ENCODE measurements around the gene DNAAF8.

DNAAF8 gene

GRCh38 chr16:4734063-4734729, at the start of gene DNAAF8, which contains the start of gene ANKS3:
Gene DNAAF8, plus strand, starts transcription at chr16:4734537. Its CDS starts 1,978 bp downstream, at chr16:4736515.
Gene ANKS3, minus strand, starts transcription at chr16:4734271. Its CDS starts 4,122 bp downstream, at chr16:4730149.
- Histone ChIP-seq H3K4me3 (ENCODE audit: low read depth, low read length) (peak within 1 kb of the TSS; percentile 89), H3K27ac (ENCODE audit: low read depth, low read length) (peak within 1 kb of the TSS; percentile 90), H3K9ac (ENCODE audit: low read depth, low read length) (peak within 1 kb of the TSS; percentile 67), H3K9me3 (ENCODE audit: control insufficient read depth, insufficient read depth, low read length) (no peaks in the 10 kb centered on the region), H3K36me3 (ENCODE audit: control insufficient read depth, insufficient read depth, low read length) (peaks cover 25% of the 10 kb centered on the region), H3K27me3 (ENCODE audit: control insufficient read depth, insufficient read depth, low read length) (no peaks in the 10 kb centered on the region), H3K4me1 (ENCODE audit: control insufficient read depth, insufficient read depth, low read length) (no peaks in the 10 kb centered on the region)

GRCh38 chr16:4684763-4685162, 49.6 kb upstream of the DNAAF8 start:
- no peak overlapping the region for H3K4me3 ChIP-seq (ENCODE audit: low read depth, low read length)
- no peaks in the 10 kb centered on the region for H3K27me3 ChIP-seq (ENCODE audit: control insufficient read depth, insufficient read depth, low read length)
- H3K36me3 ChIP-seq (ENCODE audit: control insufficient read depth, insufficient read depth, low read length): peaks cover 50% of the 10 kb centered on the region
- H3K4me1 ChIP-seq (ENCODE audit: control insufficient read depth, insufficient read depth, low read length): no peaks in the 10 kb centered on the region
- H3K9me3 ChIP-seq (ENCODE audit: control insufficient read depth, insufficient read depth, low read length): no peaks in the 10 kb centered on the region
- H3K27ac ChIP-seq (ENCODE audit: low read depth, low read length): no peak overlapping the region
- H3K9ac ChIP-seq (ENCODE audit: low read depth, low read length): no peak overlapping the region

GRCh38 chr16:4685292-4685691, 49.0 kb upstream of the DNAAF8 start:
- no peaks in the 10 kb centered on the region for H3K4me1 ChIP-seq (ENCODE audit: control insufficient read depth, insufficient read depth, low read length)
- H3K27ac ChIP-seq (ENCODE audit: low read depth, low read length): no peak overlapping the region
- H3K9me3 ChIP-seq (ENCODE audit: control insufficient read depth, insufficient read depth, low read length): no peaks in the 10 kb centered on the region
- no peak overlapping the region for H3K9ac ChIP-seq (ENCODE audit: low read depth, low read length)
- H3K27me3 ChIP-seq (ENCODE audit: control insufficient read depth, insufficient read depth, low read length): no peaks in the 10 kb centered on the region
- peaks cover 47% of the 10 kb centered on the region for H3K36me3 ChIP-seq (ENCODE audit: control insufficient read depth, insufficient read depth, low read length)
- H3K4me3 ChIP-seq (ENCODE audit: low read depth, low read length): no peak overlapping the region

GRCh38 chr16:4685776-4686496, 48.4 kb upstream of the DNAAF8 start:
- H3K9ac ChIP-seq (ENCODE audit: low read depth, low read length): no peak overlapping the region
- no peak overlapping the region for H3K27ac ChIP-seq (ENCODE audit: low read depth, low read length)
- H3K36me3 ChIP-seq (ENCODE audit: control insufficient read depth, insufficient read depth, low read length): peaks cover 46% of the 10 kb centered on the region
- no peak overlapping the region for H3K4me3 ChIP-seq (ENCODE audit: low read depth, low read length)
- no peaks in the 10 kb centered on the region for H3K27me3 ChIP-seq (ENCODE audit: control insufficient read depth, insufficient read depth, low read length)
- H3K9me3 ChIP-seq (ENCODE audit: control insufficient read depth, insufficient read depth, low read length): no peaks in the 10 kb centered on the region
- no peaks in the 10 kb centered on the region for H3K4me1 ChIP-seq (ENCODE audit: control insufficient read depth, insufficient read depth, low read length)

- no peaks in the 10 kb centered on the region for H3K27me3 ChIP-seq (ENCODE audit: control insufficient read depth, insufficient read depth, low read length)
- H3K4me1 ChIP-seq (ENCODE audit: control insufficient read depth, insufficient read depth, low read length): no peaks in the 10 kb centered on the region
- H3K36me3 ChIP-seq (ENCODE audit: control insufficient read depth, insufficient read depth, low read length): peaks cover 39% of the 10 kb centered on the region
- no peaks in the 10 kb centered on the region for H3K9me3 ChIP-seq (ENCODE audit: control insufficient read depth, insufficient read depth, low read length)
- H3K9ac ChIP-seq (ENCODE audit: low read depth, low read length): no peak overlapping the region
- no peak overlapping the region for H3K4me3 ChIP-seq (ENCODE audit: low read depth, low read length)
- H3K27ac ChIP-seq (ENCODE audit: low read depth, low read length): no peak overlapping the region
Observed at GRCh38 chr16:4686497-4687210, 47.7 kb upstream of the DNAAF8 start.

GRCh38 chr16:4687416-4687815, 46.9 kb upstream of the DNAAF8 start:
- H3K4me3 ChIP-seq (ENCODE audit: low read depth, low read length): no peak overlapping the region
- H3K36me3 ChIP-seq (ENCODE audit: control insufficient read depth, insufficient read depth, low read length): peaks cover 34% of the 10 kb centered on the region
- H3K27me3 ChIP-seq (ENCODE audit: control insufficient read depth, insufficient read depth, low read length): no peaks in the 10 kb centered on the region
- no peak overlapping the region for H3K9ac ChIP-seq (ENCODE audit: low read depth, low read length)
- H3K4me1 ChIP-seq (ENCODE audit: control insufficient read depth, insufficient read depth, low read length): no peaks in the 10 kb centered on the region
- H3K9me3 ChIP-seq (ENCODE audit: control insufficient read depth, insufficient read depth, low read length): no peaks in the 10 kb centered on the region
- H3K27ac ChIP-seq (ENCODE audit: low read depth, low read length): no peak overlapping the region

- H3K9ac ChIP-seq (ENCODE audit: low read depth, low read length): no peak overlapping the region
- peaks cover 33% of the 10 kb centered on the region for H3K36me3 ChIP-seq (ENCODE audit: control insufficient read depth, insufficient read depth, low read length)
Observed at GRCh38 chr16:4687946-4688673, 46.2 kb upstream of the DNAAF8 start.

GRCh38 chr16:4688674-4689045, 45.7 kb upstream of the DNAAF8 start:
- H3K27me3 ChIP-seq (ENCODE audit: control insufficient read depth, insufficient read depth, low read length): no peaks in the 10 kb centered on the region
- H3K9ac ChIP-seq (ENCODE audit: low read depth, low read length): no peak overlapping the region
- peaks cover 28% of the 10 kb centered on the region for H3K36me3 ChIP-seq (ENCODE audit: control insufficient read depth, insufficient read depth, low read length)
- H3K27ac ChIP-seq (ENCODE audit: low read depth, low read length): no peak overlapping the region
- H3K4me1 ChIP-seq (ENCODE audit: control insufficient read depth, insufficient read depth, low read length): no peaks in the 10 kb centered on the region
- no peak overlapping the region for H3K4me3 ChIP-seq (ENCODE audit: low read depth, low read length)
- H3K9me3 ChIP-seq (ENCODE audit: control insufficient read depth, insufficient read depth, low read length): no peaks in the 10 kb centered on the region

More at GRCh38 chr16:4687946-4688673, 46.2 kb upstream of the DNAAF8 start:
- H3K9me3 ChIP-seq (ENCODE audit: control insufficient read depth, insufficient read depth, low read length): no peaks in the 10 kb centered on the region
- H3K27me3 ChIP-seq (ENCODE audit: control insufficient read depth, insufficient read depth, low read length): no peaks in the 10 kb centered on the region
- no peak overlapping the region for H3K27ac ChIP-seq (ENCODE audit: low read depth, low read length)
- H3K4me1 ChIP-seq (ENCODE audit: control insufficient read depth, insufficient read depth, low read length): no peaks in the 10 kb centered on the region
- H3K4me3 ChIP-seq (ENCODE audit: low read depth, low read length): no peak overlapping the region

GRCh38 chr16:4689091-4689671, 45.2 kb upstream of the DNAAF8 start:
- H3K4me3 ChIP-seq (ENCODE audit: low read depth, low read length): no peak overlapping the region
- H3K36me3 ChIP-seq (ENCODE audit: control insufficient read depth, insufficient read depth, low read length): peaks cover 24% of the 10 kb centered on the region
- H3K9me3 ChIP-seq (ENCODE audit: control insufficient read depth, insufficient read depth, low read length): no peaks in the 10 kb centered on the region
- no peaks in the 10 kb centered on the region for H3K4me1 ChIP-seq (ENCODE audit: control insufficient read depth, insufficient read depth, low read length)
- H3K9ac ChIP-seq (ENCODE audit: low read depth, low read length): no peak overlapping the region
- no peak overlapping the region for H3K27ac ChIP-seq (ENCODE audit: low read depth, low read length)
- H3K27me3 ChIP-seq (ENCODE audit: control insufficient read depth, insufficient read depth, low read length): no peaks in the 10 kb centered on the region

GRCh38 chr16:4689864-4690704, 44.3 kb upstream of the DNAAF8 start:
- Histone ChIP-seq H3K4me1 (ENCODE audit: control insufficient read depth, insufficient read depth, low read length) (no peaks in the 10 kb centered on the region), H3K9me3 (ENCODE audit: control insufficient read depth, insufficient read depth, low read length) (no peaks in the 10 kb centered on the region), H3K4me3 (ENCODE audit: low read depth, low read length) (no peak overlapping the region), H3K9ac (ENCODE audit: low read depth, low read length) (no peak overlapping the region), H3K36me3 (ENCODE audit: control insufficient read depth, insufficient read depth, low read length) (peaks cover 18% of the 10 kb centered on the region), H3K27me3 (ENCODE audit: control insufficient read depth, insufficient read depth, low read length) (no peaks in the 10 kb centered on the region), H3K27ac (ENCODE audit: low read depth, low read length) (no peak overlapping the region)
